Thyroid gland (tissue), 4 donors: ENCODE results near the gene ZMAT3. TPM values are rescaled to one million over a fixed set of nuclear protein-coding genes. Genes with fewer than 3 reads are reported as not detected.
"Not testable (repeated sequence)": the region's sequence is repeated elsewhere in the genome, so short reads cannot be mapped to it uniquely, and the experiment has no call there.

Experiments
- DNase-seq, 2 donors: peaks; one replicate each; pipeline ENCODE4 v3.0.0-alpha.2; 2019
- H3K27ac ChIP-seq, 3 donors: fragments of 200-600 bp; sonication (generic); 1 replicate in 2 of 3; 2 replicates in 1 of 3; pipeline ENCODE4 v1.5.1; 2016 to 2019; ENCODE audit warnings: mild to moderate bottlenecking in 1 of 3, moderate library complexity in 1 of 3
- H3K27me3 ChIP-seq: fragments of 200-600 bp; sonication (generic); one replicate; pipeline ENCODE4 v1.5.1; 2019
- H3K36me3 ChIP-seq, 2 donors: fragments of 200-600 bp; sonication (generic); one replicate each; pipeline ENCODE4 v1.5.1; 2016 to 2019
- H3K4me1 ChIP-seq, 2 donors: fragments of 200-600 bp; sonication (generic); one replicate each; pipeline ENCODE4 v1.5.1; 2017 to 2019
- H3K4me3 ChIP-seq, 3 donors: fragments of 200-600 bp; sonication (generic); replicated peaks in 1 of 3; 1 replicate in 2 of 3; 2 replicates in 1 of 3; pipeline ENCODE4 v1.5.1; 2016; ENCODE audit warnings: mild to moderate bottlenecking in 1 of 3
- H3K9me3 ChIP-seq: fragments of 200-600 bp; sonication (generic); one replicate; pipeline ENCODE4 v1.5.1; 2017
- CTCF ChIP-seq, 6 experiments: fragments of 200-600 bp in 3 of 6; fragments of 450-650 bp in 3 of 6; sonication (generic) in 3 of 6; IDR thresholded peaks; one replicate each; pipeline ENCODE4 v1.5.1; 2016 to 2019; ENCODE audit warnings: antibody characterized with exemption in 6 of 6, mild to moderate bottlenecking in 2 of 6, inconsistent platforms in 1 of 6, moderate library complexity in 1 of 6
- POLR2A ChIP-seq, 2 donors: fragments of 450-650 bp; IDR thresholded peaks; one replicate each; pipeline ENCODE4 v1.6.1; 2017; ENCODE audit warnings: antibody characterized with exemption in 2 of 2, mild to moderate bottlenecking in 2 of 2, moderate library complexity in 1 of 2
- WGBS, 2 donors: methylation state at CpG; one replicate each; pipeline ENCODE4 v1.1.5; 2017; 5-methylcytosine and 5-hydroxymethylcytosine counted together
- intact Hi-C: fragments of 100-400 bp; cut with DNase I; formaldehyde crosslinking; loops from one replicate; pipeline ENCODE4 v1.15.1; 2023
- total RNA-seq, 4 donors: library from RNA; depleted of rRNA; stranded (reverse); fragments of >200 nt; gene quantifications; one replicate each; pipeline ENCODE4 v1.2.3, GENCODE V29; 2016

Gene ZMAT3
- total RNA-seq, 4 donors from 2014 or later, result 11.6 to 15.8 (median 13.1) TPM

- 85 to 95% methylated on average over 6 of the region's 6 CpGs for WGBS, 2 donors
- intact Hi-C loops, result no loop called here
- H3K27ac ChIP-seq, result no peak overlapping the region
- peaks cover 7 to 12% of the 10 kb centered on the region in 2 donors for H3K36me3 ChIP-seq
- H3K4me1 ChIP-seq, result no peaks in the 10 kb centered on the region
- H3K27me3 ChIP-seq, result no peaks in the 10 kb centered on the region
- no peak for TF ChIP-seq POLR2A (IDR thresholded peaks at IDR 0.05)
- TF ChIP-seq CTCF (IDR thresholded peaks at IDR 0.05), result no peak
- DNase-seq, result no peak
- H3K4me3 ChIP-seq, result no peak overlapping the region
- no peaks in the 10 kb centered on the region for H3K9me3 ChIP-seq
Observed at GRCh38 chr3:179063945-179064560, 7.6 kb downstream of the ZMAT3 start.

GRCh38 chr3:179056326-179056725 is 15.3 kb downstream of the ZMAT3 start:
- H3K27me3 ChIP-seq, result no peaks in the 10 kb centered on the region
- no peak overlapping the region for H3K4me3 ChIP-seq
- intact Hi-C loops, result no loop called here
- 93 to 95% methylated on average over 8 of the region's 8 CpGs for WGBS, 2 donors
- TF ChIP-seq POLR2A (IDR thresholded peaks at IDR 0.05), result no peak
- TF ChIP-seq CTCF (IDR thresholded peaks at IDR 0.05), result no peak
- no peak for DNase-seq
- H3K9me3 ChIP-seq, result no peaks in the 10 kb centered on the region
- no peaks in the 10 kb centered on the region for H3K36me3 ChIP-seq
- no peaks in the 10 kb centered on the region for H3K4me1 ChIP-seq
- no peak overlapping the region for H3K27ac ChIP-seq

- intact Hi-C loops, H3K9me3 ChIP-seq, H3K27ac ChIP-seq, H3K4me1 ChIP-seq, H3K4me3 ChIP-seq, H3K36me3 ChIP-seq, DNase-seq, H3K27me3 ChIP-seq: not testable (repeated sequence)
- 94 to 96% methylated on average over 13 of the region's 13 CpGs for WGBS, 2 donors
Observed at GRCh38 chr3:179054565-179054964, 17.0 kb downstream of the ZMAT3 start.

GRCh38 chr3:179046497-179047353 is 24.9 kb downstream of the ZMAT3 start:
- no peaks in the 10 kb centered on the region for H3K4me1 ChIP-seq
- WGBS, 2 donors, result 93 to 95% methylated on average over 7 to 8 of the region's 8 CpGs
- no peak overlapping the region for H3K4me3 ChIP-seq
- no peak for DNase-seq
- H3K27ac ChIP-seq, result no peak overlapping the region
- H3K36me3 ChIP-seq, result no peaks in the 10 kb centered on the region
- H3K27me3 ChIP-seq, result no peaks in the 10 kb centered on the region
- no peak for TF ChIP-seq CTCF (IDR thresholded peaks at IDR 0.05)
- TF ChIP-seq POLR2A (IDR thresholded peaks at IDR 0.05), result no peak
- no peaks in the 10 kb centered on the region for H3K9me3 ChIP-seq
- intact Hi-C loops, result no loop called here

- no peaks in the 10 kb centered on the region for H3K9me3 ChIP-seq
- no peak for TF ChIP-seq POLR2A (IDR thresholded peaks at IDR 0.05)
- no peak for TF ChIP-seq CTCF (IDR thresholded peaks at IDR 0.05)
- no peaks in the 10 kb centered on the region for H3K4me1 ChIP-seq
- DNase-seq, result no peak
- WGBS, 2 donors, result 60 to 61% methylated on average over 1 of the region's 1 CpG
- no peak overlapping the region for H3K27ac ChIP-seq
- no peaks in the 10 kb centered on the region for H3K27me3 ChIP-seq
- no peaks in the 10 kb centered on the region for H3K36me3 ChIP-seq
- H3K4me3 ChIP-seq, result no peak overlapping the region
- intact Hi-C loops, result no loop called here
Observed at GRCh38 chr3:179045719-179046402, 25.7 kb downstream of the ZMAT3 start.

GRCh38 chr3:179038899-179039251 is 32.7 kb downstream of the ZMAT3 start:
- H3K4me1 ChIP-seq, H3K27me3 ChIP-seq, H3K9me3 ChIP-seq, DNase-seq, H3K4me3 ChIP-seq, H3K36me3 ChIP-seq, intact Hi-C loops, H3K27ac ChIP-seq: not testable (repeated sequence)
- 41 to 68% methylated on average over 2 to 4 of the region's 4 CpGs for WGBS, 2 donors
